Tibial nerve (tissue), 4 donors: ENCODE measurements around the gene C13orf46. TPM values are rescaled to one million over a fixed set of nuclear protein-coding genes. Genes with fewer than 3 reads are reported as not detected.

Experiments
- DNase-seq, 2 donors: peaks; one replicate each; pipeline ENCODE4 v3.0.0-alpha.2; 2019; ENCODE audit warnings: low spot score in 2 of 2
- H3K27ac ChIP-seq, 4 donors: fragments of 200-600 bp; sonication (generic) in 3 of 4; one replicate each; pipeline ENCODE4 v1.5.1; 2017 to 2019; ENCODE audit warnings: mild to moderate bottlenecking in 1 of 4
- H3K27me3 ChIP-seq, 2 donors: fragments of 200-600 bp; sonication (generic) in 1 of 2; one replicate each; pipeline versions ENCODE4 v1.5.1 to v1.6.0; 2017 to 2019
- H3K36me3 ChIP-seq, 3 donors: fragments of 200-600 bp; sonication (generic); one replicate each; pipeline ENCODE4 v1.5.1; 2018 to 2019
- H3K4me1 ChIP-seq, 4 donors: fragments of 200-600 bp; sonication (generic) in 3 of 4; one replicate each; pipeline ENCODE4 v1.5.1; 2017 to 2019
- H3K4me3 ChIP-seq, 4 donors: fragments of 200-600 bp; sonication (generic) in 3 of 4; one replicate each; pipeline ENCODE4 v1.5.1; 2017 to 2019; ENCODE audit warnings: mild to moderate bottlenecking in 1 of 4, moderate library complexity in 1 of 4
- H3K9me3 ChIP-seq, 4 donors: fragments of 200-600 bp; sonication (generic) in 3 of 4; one replicate each; pipeline ENCODE4 v1.5.1; 2017 to 2019
- EP300 ChIP-seq, 2 donors: sonication (generic); formaldehyde crosslinking; IDR thresholded peaks; one replicate each; pipeline ENCODE4 v1.6.1; 2017; ENCODE audit warnings: antibody characterized with exemption in 2 of 2, mild to moderate bottlenecking in 1 of 2
- POLR2A ChIP-seq, 2 donors: fragments of 450-650 bp; IDR thresholded peaks; one replicate each; pipeline ENCODE4 v1.6.1; 2017; ENCODE audit warnings: antibody characterized with exemption in 2 of 2, mild to moderate bottlenecking in 2 of 2, moderate library complexity in 2 of 2
- WGBS, 2 donors: methylation state at CpG; one replicate each; pipeline ENCODE4 v1.1.5; 2018; 5-methylcytosine and 5-hydroxymethylcytosine counted together
- total RNA-seq, 4 donors: library from RNA; depleted of rRNA; stranded (reverse); fragments of >200 nt; gene quantifications; one replicate each; pipeline ENCODE4 v1.1.0, GENCODE V29; 2016
- TF ChIP-seq, protein P1 (sequence below), 5 experiments: fragments of 200-600 bp in 3 of 5; fragments of 450-650 bp in 2 of 5; sonication (generic) in 3 of 5; IDR thresholded peaks; one replicate each; pipeline ENCODE4 v1.5.1; 2016 to 2019; ENCODE audit warnings: antibody characterized with exemption in 5 of 5, mild to moderate bottlenecking in 3 of 5, moderate library complexity in 2 of 5

Gene C13orf46
- total RNA-seq, 4 donors from 2014 or later = 3.3 to 17.7 (median 4.1) TPM

DNA sequence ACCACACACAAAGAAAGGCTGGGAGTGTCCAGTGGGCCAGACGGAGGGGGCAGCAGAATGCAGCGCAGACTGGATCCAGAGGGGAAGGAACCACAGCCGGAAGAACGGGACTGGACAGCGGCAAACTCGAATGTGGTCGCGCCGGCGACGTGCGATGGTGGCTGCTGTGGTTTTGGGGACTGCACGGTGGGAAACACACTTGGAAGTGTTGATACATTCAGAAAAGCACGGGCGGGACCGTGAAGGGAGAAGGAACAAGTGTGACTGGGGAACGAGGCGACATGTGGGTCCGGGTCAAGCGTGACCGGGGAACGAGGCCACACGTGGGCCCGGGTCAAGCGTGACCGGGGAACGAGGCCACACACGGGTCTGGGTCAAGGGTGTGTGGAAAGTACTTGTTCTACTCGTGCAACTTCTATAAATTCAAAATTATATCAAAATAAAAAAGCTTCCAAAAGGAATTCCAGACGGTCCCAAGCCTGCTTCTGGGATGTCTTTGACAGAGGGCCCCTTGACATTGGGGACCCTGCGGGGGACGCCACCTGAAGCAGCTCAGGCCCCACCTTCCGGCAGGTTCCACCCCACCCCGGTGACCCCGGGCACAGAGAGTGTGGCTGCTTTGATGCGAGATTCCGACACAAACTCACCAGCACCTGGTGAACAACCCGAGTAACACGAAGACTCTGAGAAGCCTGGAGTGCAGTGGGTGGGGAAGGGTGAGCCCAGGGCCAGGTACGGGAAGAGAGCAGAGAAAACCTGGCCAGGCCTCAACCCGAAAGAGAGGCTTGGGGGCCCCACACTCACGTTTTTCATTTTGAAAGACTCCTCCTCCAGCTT lies 25.1 kb upstream of the C13orf46 start:
- TF ChIP-seq EP300 (IDR thresholded peaks at IDR 0.05) = no peak
- no peak for TF ChIP-seq POLR2A (IDR thresholded peaks at IDR 0.05)
- TF ChIP-seq, protein P1, sequence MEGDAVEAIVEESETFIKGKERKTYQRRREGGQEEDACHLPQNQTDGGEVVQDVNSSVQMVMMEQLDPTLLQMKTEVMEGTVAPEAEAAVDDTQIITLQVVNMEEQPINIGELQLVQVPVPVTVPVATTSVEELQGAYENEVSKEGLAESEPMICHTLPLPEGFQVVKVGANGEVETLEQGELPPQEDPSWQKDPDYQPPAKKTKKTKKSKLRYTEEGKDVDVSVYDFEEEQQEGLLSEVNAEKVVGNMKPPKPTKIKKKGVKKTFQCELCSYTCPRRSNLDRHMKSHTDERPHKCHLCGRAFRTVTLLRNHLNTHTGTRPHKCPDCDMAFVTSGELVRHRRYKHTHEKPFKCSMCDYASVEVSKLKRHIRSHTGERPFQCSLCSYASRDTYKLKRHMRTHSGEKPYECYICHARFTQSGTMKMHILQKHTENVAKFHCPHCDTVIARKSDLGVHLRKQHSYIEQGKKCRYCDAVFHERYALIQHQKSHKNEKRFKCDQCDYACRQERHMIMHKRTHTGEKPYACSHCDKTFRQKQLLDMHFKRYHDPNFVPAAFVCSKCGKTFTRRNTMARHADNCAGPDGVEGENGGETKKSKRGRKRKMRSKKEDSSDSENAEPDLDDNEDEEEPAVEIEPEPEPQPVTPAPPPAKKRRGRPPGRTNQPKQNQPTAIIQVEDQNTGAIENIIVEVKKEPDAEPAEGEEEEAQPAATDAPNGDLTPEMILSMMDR (IDR thresholded peaks at IDR 0.05) = no peak
- Histone ChIP-seq H3K36me3 (peaks cover 0 to 64% (median 0%) of the 10 kb centered on the region in 3 donors), H3K9me3 (no peaks in the 10 kb centered on the region), H3K4me3 (no peak overlapping the region), H3K4me1 (peaks cover 0 to 14% (median 10%) of the 10 kb centered on the region in 4 donors), H3K27ac (peak overlapping the region in 3 of 4 donors; percentile 21 to 73 (median 53)), H3K27me3 (no peaks in the 10 kb centered on the region)
- 68 to 73% methylated on average over 32 to 38 of the region's 42 CpGs for WGBS, 2 donors
- DNase-seq = no peak

DNA sequence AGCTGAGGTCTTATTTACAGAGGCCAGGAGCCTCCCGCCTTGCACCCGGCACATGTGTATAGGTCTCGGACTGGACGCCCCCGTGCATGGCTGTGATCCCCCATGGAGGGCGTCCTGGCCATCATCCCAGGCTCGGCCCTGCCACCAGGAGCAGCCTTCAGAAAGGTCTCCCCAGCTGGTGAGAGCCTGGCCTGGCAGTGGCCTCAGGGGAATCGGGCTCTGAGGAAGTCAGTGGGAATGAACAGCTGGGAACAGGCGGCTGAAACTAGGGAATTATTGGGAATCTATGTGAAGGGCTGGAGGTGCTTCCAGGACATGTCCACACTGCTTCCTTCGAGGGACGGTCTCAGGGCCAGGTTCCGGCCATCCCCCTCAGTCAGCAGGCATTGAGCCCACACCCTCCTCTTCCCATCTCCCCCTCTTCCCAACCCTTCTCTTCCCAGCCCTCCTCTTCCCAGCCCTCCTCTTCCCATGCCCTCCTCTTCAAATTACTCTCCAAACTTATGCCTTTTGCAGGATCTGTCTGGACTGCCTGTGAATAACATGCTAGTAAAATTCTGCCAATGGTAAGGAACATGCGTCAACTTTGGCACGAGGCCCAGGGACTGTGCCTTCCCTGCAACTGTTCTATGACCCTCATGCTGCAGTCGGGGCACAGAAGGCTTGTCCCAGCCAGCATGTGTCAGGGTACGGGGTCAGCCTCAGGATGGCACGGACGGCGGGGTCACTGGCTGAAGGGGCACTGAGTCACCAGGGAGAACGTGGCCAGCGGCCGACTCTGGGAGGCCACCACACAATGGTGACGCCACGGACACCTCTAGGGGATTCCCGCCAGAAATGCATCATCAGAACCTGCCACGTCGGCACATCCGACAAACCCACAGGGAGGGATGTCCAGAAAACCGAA lies 24.2 kb upstream of the C13orf46 start:
- H3K36me3 ChIP-seq = peaks cover 0 to 66% (median 0%) of the 10 kb centered on the region in 3 donors
- no peaks in the 10 kb centered on the region for H3K9me3 ChIP-seq
- peak overlapping the region in 3 of 4 donors; percentile 21 to 60 (median 53) for H3K27ac ChIP-seq
- H3K4me1 ChIP-seq = peaks cover 0 to 14% (median 10%) of the 10 kb centered on the region in 4 donors
- peak; percentile 52 to 63 for DNase-seq
- H3K4me3 ChIP-seq = no peak overlapping the region
- WGBS, 2 donors = 55 to 62% methylated on average over 23 to 25 of the region's 29 CpGs
- TF ChIP-seq, protein P1 (IDR thresholded peaks at IDR 0.05) = no peak
- peak in 1 of 2 donors; percentile 79 for TF ChIP-seq EP300 (IDR thresholded peaks at IDR 0.05)
- TF ChIP-seq POLR2A (IDR thresholded peaks at IDR 0.05) = no peak
- H3K27me3 ChIP-seq = no peaks in the 10 kb centered on the region

DNA sequence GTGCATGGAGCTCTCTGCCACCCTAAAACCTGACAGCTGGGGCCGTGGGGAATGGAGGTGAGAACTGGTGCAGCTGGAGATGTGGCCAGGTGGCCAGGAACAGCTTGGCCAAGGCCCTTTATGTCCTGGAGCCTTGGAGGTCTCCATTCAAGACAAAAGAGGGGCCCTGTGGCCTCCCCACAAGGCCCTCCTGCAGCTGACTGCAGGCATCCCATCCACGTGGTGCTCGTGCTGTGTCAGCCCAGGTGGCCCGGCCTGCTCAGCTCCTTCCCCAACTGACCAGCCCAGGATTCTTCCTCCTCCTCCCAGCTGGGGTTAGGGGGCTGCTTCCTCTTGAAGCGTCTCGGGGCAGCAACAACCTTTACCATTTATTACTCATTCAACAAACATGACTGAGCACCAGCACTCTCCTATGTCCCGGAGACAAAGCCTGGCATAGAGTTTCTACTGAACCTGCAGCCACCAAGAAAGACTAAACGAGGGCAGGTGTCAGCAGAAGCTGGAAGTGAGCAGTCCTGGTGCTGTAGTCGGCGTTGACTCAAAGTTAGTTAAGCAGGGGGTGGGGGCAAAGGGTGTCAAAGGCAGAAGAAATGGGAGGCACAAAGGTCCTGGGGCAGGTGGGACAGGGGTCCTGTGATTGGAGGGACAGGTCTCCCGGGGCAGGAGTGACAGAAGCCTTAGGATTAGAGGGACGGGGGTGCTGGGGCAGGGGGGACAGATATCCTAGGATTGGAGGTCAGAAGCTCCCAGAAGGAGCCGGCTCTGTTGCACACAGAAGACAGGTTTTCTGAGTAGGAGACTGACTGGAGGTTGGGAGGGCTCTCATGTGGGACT lies 23.3 kb upstream of the C13orf46 start:
- Histone ChIP-seq H3K27ac (peak overlapping the region in 3 of 4 donors; percentile 21 to 60 (median 53)), H3K9me3 (no peaks in the 10 kb centered on the region), H3K4me1 (peaks cover 0 to 14% (median 10%) of the 10 kb centered on the region in 4 donors), H3K4me3 (no peak overlapping the region), H3K36me3 (peaks cover 0 to 66% (median 0%) of the 10 kb centered on the region in 3 donors), H3K27me3 (no peaks in the 10 kb centered on the region)
- no peak for DNase-seq
- no peak for TF ChIP-seq EP300 (IDR thresholded peaks at IDR 0.05)
- TF ChIP-seq, protein P1 (IDR thresholded peaks at IDR 0.05) = no peak
- TF ChIP-seq POLR2A (IDR thresholded peaks at IDR 0.05) = no peak
- 82% methylated on average over 13 of the region's 13 CpGs for whole genome bisulfite sequencing, 2 donors

DNA sequence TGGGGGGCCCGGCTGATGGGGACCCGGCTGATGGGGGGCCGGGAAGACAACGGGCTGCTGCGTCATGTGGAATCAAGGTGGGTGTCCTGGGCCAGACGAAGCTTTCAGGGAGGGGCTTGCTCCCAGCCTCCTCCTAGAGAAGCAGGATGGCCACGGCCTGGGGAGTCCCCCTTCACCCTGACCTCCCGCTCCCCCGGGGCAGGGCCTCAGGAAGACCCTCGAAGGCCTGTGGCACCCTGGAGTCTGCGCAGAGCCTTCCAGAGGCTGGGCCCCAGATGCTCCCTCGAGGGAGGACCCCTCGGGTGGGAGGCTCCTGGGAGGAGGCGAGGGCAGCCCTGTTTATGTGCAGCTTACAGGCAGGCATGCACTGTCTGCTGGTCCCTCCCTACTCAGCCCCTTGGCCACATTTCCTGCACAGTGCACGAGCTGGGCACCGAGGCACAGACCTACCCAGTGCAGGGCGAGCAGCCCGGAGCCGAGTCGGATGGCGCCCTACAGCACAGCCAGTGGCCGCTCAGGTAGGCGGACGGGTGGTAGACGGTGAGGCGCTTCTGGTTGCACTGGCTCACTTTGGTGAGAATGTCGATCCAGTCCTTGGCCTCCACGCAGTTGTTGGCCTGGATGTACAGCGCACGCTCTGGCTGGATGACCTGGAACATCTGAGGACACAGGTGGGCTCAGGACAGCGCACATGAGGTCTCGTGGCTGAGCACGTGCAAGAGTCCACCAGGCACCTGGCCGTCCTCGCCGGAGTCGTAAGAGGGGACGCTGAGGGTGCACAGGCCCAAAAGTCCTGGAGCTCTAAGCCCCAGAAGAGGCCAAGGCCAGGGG lies 22.4 kb upstream of the C13orf46 start:
- Histone ChIP-seq H3K36me3 (peaks cover 0 to 66% (median 0%) of the 10 kb centered on the region in 3 donors), H3K4me3 (no peak overlapping the region), H3K4me1 (peaks cover 0 to 14% (median 10%) of the 10 kb centered on the region in 4 donors), H3K9me3 (no peaks in the 10 kb centered on the region), H3K27me3 (no peaks in the 10 kb centered on the region), H3K27ac (no peak overlapping the region)
- TF ChIP-seq POLR2A (IDR thresholded peaks at IDR 0.05) (no peak), EP300 (IDR thresholded peaks at IDR 0.05) (no peak)
- TF ChIP-seq, protein P1 (IDR thresholded peaks at IDR 0.05) = no peak
- WGBS, 2 donors = 92% methylated on average over 34 to 36 of the region's 38 CpGs
- DNase-seq = no peak
